Adrenal gland (tissue), 12 donors: ENCODE measurements around the gene ASB11. TPM values are rescaled to one million over a fixed set of nuclear protein-coding genes. Genes with fewer than 3 reads are reported as not detected.

Experiments
- DNase-seq, 7 donors: peaks; one replicate each; pipeline ENCODE4 v3.0.0-alpha.2; 2019 to 2020
- H3K27ac ChIP-seq, 5 donors: fragments of 200-600 bp; sonication (generic) in 4 of 5; 1 replicate in 3 of 5; 2 replicates in 2 of 5; pipeline versions ENCODE4 v1.5.1 to v1.8.0; 2016 to 2020; ENCODE audit warnings: mild to moderate bottlenecking in 1 of 5
- H3K27me3 ChIP-seq: fragments of 200-600 bp; 2 replicates; pipeline ENCODE4 v1.8.0; 2021
- H3K36me3 ChIP-seq, 2 donors: fragments of 200-600 bp; replicated peaks in 1 of 2; 1 replicate in 1 of 2; 2 replicates in 1 of 2; pipeline versions ENCODE4 v1.5.1 to v1.8.0; 2018 to 2022
- H3K4me1 ChIP-seq, 2 donors: fragments of 200-600 bp; replicated peaks in 1 of 2; 1 replicate in 1 of 2; 2 replicates in 1 of 2; pipeline versions ENCODE4 v1.5.1 to v1.8.0; 2018 to 2021
- H3K4me3 ChIP-seq, 4 donors: fragments of 200-600 bp; sonication (generic) in 3 of 4; one replicate each; pipeline ENCODE4 v1.5.1; 2016 to 2018
- H3K9me3 ChIP-seq, 3 donors: fragments of 200-600 bp; sonication (generic) in 1 of 3; replicated peaks in 1 of 3; 1 replicate in 2 of 3; 2 replicates in 1 of 3; pipeline versions ENCODE4 v1.5.1 to v1.8.0; 2016 to 2021
- CTCF ChIP-seq, 6 experiments: fragments of 450-650 bp in 4 of 6; fragments of 200-600 bp in 2 of 6; sonication (generic) in 1 of 6; IDR thresholded peaks; 1 replicate in 5 of 6; 2 replicates in 1 of 6; pipeline versions ENCODE4 v1.5.1 to v1.8.0; 2016 to 2021; ENCODE audit warnings: antibody characterized with exemption in 6 of 6, mild to moderate bottlenecking in 2 of 6, moderate library complexity in 1 of 6
- POLR2A ChIP-seq, 2 donors: fragments of 450-650 bp; IDR thresholded peaks; one replicate each; pipeline ENCODE4 v1.6.1; 2017; ENCODE audit warnings: antibody characterized with exemption in 2 of 2, mild to moderate bottlenecking in 2 of 2, moderate library complexity in 1 of 2
- WGBS, 4 donors: extraction: QIAGEN DNeasy Blood & Tissue Kit in 2 of 4; methylation state at CpG; one replicate each; pipeline versions ENCODE4 v1.1.5 to v1.1.7; 2013 to 2017; 5-methylcytosine and 5-hydroxymethylcytosine counted together
- intact Hi-C, 2 donors: fragments of 100-400 bp; cut with DNase I; formaldehyde crosslinking; loops; one replicate each; pipeline versions ENCODE4 v1.14.1 to v1.15.0; 2022 to 2023
- polyA plus RNA-seq, 3 donors: library from polyadenylated mRNA; stranded (reverse); fragments of 200-250 nt in 2 of 3; fragments of 350-450 nt in 1 of 3; fragmentation: Illumina TruSeq in 1 of 3; extraction: RNeasy Lipid Tissue Mini Kit (QIAGEN cat#74804) in 1 of 3; gene quantifications; one replicate each; pipeline ENCODE4 v1.2.3, GENCODE V29; 2013 to 2014
- total RNA-seq, 9 donors: library from RNA; depleted of rRNA in 4 of 9; stranded (reverse); fragments of >200 nt in 4 of 9; fragments of 120-200 nt in 1 of 9; fragmentation: NEBNext Ultra II Directional in 1 of 9; extraction: Animal tissue kit (Norgen Biotek cat#: 25700) in 1 of 9; gene quantifications; one replicate each; pipeline versions ENCODE4 v1.1.0 to v1.2.4, GENCODE V29; 2013 to 2023
- donor health status: healthy with polysubstance abuse.
- donor health status: Bipolar disorder and iron deficiency.
- donor health status: DM: yes; HTN: yes; CAD: no.
- donor health status: DM: no; HTN: no; CAD: no.
- donor health status: DM: no; HTN: no; CAD: no.
- donor health status: DM: yes; HTN: yes; CAD: no.

Gene ASB11
- total and polyA plus RNA-seq, 12 donors: 0.14 TPM; not detected in 11

GRCh38 chrX:15334561-15334960, 19.1 kb upstream of the ASB11 start:
- Histone ChIP-seq H3K9me3 (no peaks in the 10 kb centered on the region), H3K27me3 (no peaks in the 10 kb centered on the region), H3K36me3 (peaks cover 0 to 8% of the 10 kb centered on the region in 2 donors), H3K4me1 (no peaks in the 10 kb centered on the region), H3K27ac (peak overlapping the region in 3 of 5 donors; percentile 69 to 92 (median 79)), H3K4me3 (peak overlapping the region in 3 of 4 donors; percentile 42 to 73 (median 52))
- TF ChIP-seq CTCF (IDR thresholded peaks at IDR 0.05): no peak
- no peak for TF ChIP-seq POLR2A (IDR thresholded peaks at IDR 0.05)
- no peak for DNase-seq
- 9 to 44% (median 24%) methylated on average over 7 of the region's 7 CpGs for WGBS, 4 donors
- intact Hi-C loops: no loop called here

DNA sequence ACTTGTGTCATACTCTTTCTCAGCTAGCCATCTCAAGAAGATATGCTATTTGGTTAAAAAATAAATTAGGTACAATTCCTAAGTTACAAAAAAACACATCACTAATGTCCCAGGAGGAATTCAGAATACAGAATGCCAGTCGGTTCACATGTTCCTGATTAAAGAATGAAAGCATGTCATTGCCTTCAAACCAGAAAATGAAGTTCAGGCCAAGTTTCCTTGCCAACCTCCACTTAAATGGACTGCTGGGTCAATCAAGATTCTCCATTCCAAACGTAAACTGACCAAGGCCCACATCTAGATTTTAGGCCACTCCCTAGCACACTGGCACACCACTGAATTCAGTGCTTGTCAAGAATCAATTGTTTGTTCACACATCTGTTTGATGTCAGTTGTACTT, 13.4 kb upstream of the ASB11 start:
- WGBS, 4 donors: 64 to 76% (median 70%) methylated on average over 1 to 2 of the region's 2 CpGs
- TF ChIP-seq POLR2A (IDR thresholded peaks at IDR 0.05) (no peak), CTCF (IDR thresholded peaks at IDR 0.05) (no peak)
- DNase-seq: no peak
- no peak overlapping the region for H3K4me3 ChIP-seq
- H3K27ac ChIP-seq: no peak overlapping the region
- no peaks in the 10 kb centered on the region for H3K4me1 ChIP-seq
- intact Hi-C loops: no loop called here
- no peaks in the 10 kb centered on the region for H3K9me3 ChIP-seq
- H3K27me3 ChIP-seq: no peaks in the 10 kb centered on the region
- H3K36me3 ChIP-seq: peaks cover 0 to 8% of the 10 kb centered on the region in 2 donors

DNA sequence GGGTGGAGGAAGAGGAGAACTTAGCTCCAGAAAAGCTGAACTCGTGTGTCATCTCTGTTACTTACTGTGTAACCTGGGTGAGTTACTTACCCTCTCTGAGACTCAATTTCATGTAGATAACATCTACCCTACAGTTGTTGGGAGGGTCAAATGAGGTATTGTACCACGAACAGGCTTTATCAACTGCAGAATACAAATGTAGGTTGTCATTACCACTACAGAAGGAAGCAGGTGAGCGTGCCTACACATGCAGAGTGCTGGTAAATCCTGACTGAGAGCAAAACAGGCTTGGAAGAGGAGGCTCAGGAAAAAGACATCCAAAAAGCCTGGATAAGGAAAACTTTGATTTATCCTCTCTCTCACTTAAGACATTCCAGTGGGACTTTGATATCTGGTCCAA, 12.7 kb upstream of the ASB11 start:
- 67 to 95% (median 81%) methylated on average over 3 of the region's 3 CpGs for WGBS, 4 donors
- H3K36me3 ChIP-seq: peaks cover 0 to 8% of the 10 kb centered on the region in 2 donors
- no peaks in the 10 kb centered on the region for H3K27me3 ChIP-seq
- intact Hi-C loops: no loop called here
- no peaks in the 10 kb centered on the region for H3K9me3 ChIP-seq
- no peaks in the 10 kb centered on the region for H3K4me1 ChIP-seq
- no peak overlapping the region for H3K27ac ChIP-seq
- TF ChIP-seq CTCF (IDR thresholded peaks at IDR 0.05) (no peak), POLR2A (IDR thresholded peaks at IDR 0.05) (no peak)
- DNase-seq: no peak
- H3K4me3 ChIP-seq: no peak overlapping the region

GRCh38 chrX:15322472-15322871, 7.0 kb upstream of the ASB11 start:
- TF ChIP-seq POLR2A (IDR thresholded peaks at IDR 0.05) (no peak), CTCF (IDR thresholded peaks at IDR 0.05) (no peak)
- Histone ChIP-seq H3K9me3 (no peaks in the 10 kb centered on the region), H3K27me3 (no peaks in the 10 kb centered on the region), H3K27ac (no peak overlapping the region), H3K36me3 (no peaks in the 10 kb centered on the region), H3K4me1 (no peaks in the 10 kb centered on the region), H3K4me3 (no peak overlapping the region)
- WGBS, 4 donors: 66 to 92% (median 85%) methylated on average over 5 of the region's 5 CpGs
- no peak for DNase-seq
- intact Hi-C loops: no loop called here
